Osteocyte (in vitro differentiated cells): ENCODE data around the gene DAG1. TPM values are rescaled to one million over a fixed set of nuclear protein-coding genes. Genes with fewer than 3 reads are reported as not detected.
"Not testable (repeated sequence)": the region's sequence is repeated elsewhere in the genome, so short reads cannot be mapped to it uniquely, and the experiment has no call there.

Experiments
- DNase-seq: peaks from one replicate; pipeline ENCODE4 v3.0.0; 2021; ENCODE audit warnings: mixed read lengths; ENCODE audit not compliant: unreplicated experiment; ENCODE audit errors: extremely low spot score
- H3K27ac Mint-ChIP-seq: one replicate; pipeline ENCODE4 v1.8.0; 2021; ENCODE audit warnings: mild to moderate bottlenecking, mixed read lengths; ENCODE audit not compliant: unreplicated experiment
- H3K27me3 Mint-ChIP-seq: one replicate; pipeline ENCODE4 v1.8.0; 2021; ENCODE audit warnings: mixed read lengths; ENCODE audit not compliant: unreplicated experiment
- H3K36me3 Mint-ChIP-seq: one replicate; pipeline ENCODE4 v1.8.0; 2021; ENCODE audit warnings: mixed read lengths; ENCODE audit not compliant: unreplicated experiment
- H3K4me1 Mint-ChIP-seq: one replicate; pipeline ENCODE4 v1.8.0; 2021; ENCODE audit warnings: mixed read lengths; ENCODE audit not compliant: unreplicated experiment
- H3K4me3 Mint-ChIP-seq: one replicate; pipeline ENCODE4 v1.8.0; 2021; ENCODE audit warnings: mild to moderate bottlenecking, moderate library complexity, mixed read lengths; ENCODE audit not compliant: unreplicated experiment
- H3K9me3 Mint-ChIP-seq: one replicate; pipeline ENCODE4 v1.8.0; 2021; ENCODE audit warnings: mixed read lengths; ENCODE audit not compliant: unreplicated experiment
- total RNA-seq: library from RNA; stranded (reverse); gene quantifications from 2 replicates; pipeline ENCODE4 v1.2.1, GENCODE V29; 2021
- TF ChIP-seq, protein P1 (sequence below): fragments of 200-600 bp; sonication (generic); IDR thresholded peaks from 2 replicates; pipeline ENCODE4 v1.5.0; 2021; ENCODE audit warnings: antibody characterized with exemption, mild to moderate bottlenecking, moderate library complexity

DAG1 gene
- total RNA-seq, 1 donor from 2014 or later, result 136 TPM

DNA sequence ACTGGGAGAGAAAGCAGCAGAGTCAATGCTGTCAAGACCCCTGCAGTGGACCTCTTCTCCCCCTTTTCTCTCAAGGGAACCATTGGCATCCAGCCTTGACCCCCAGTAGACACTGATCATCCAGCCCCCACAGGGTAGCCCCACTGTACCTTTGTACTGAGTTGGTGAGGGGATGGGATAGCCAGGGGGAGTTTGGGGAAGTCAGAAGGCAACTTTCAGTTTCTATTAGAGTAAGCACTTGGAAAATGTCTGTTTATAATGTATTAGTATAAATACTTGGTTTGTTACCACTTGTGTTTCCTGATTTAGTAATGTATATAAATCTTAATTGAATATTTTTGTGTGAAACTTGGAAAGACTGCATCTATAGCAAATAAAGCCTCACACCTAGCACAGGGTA is 25.0 kb downstream of the DAG1 start:
- no peak for DNase-seq
- Mint-ChIP-seq H3K4me3 (no peak overlapping the region), H3K9me3 (no peaks in the 10 kb centered on the region), H3K4me1 (peaks cover 12% of the 10 kb centered on the region), H3K27me3 (no peaks in the 10 kb centered on the region), H3K27ac (peak overlapping the region; percentile 31), H3K36me3 (peaks cover 8% of the 10 kb centered on the region)
- TF ChIP-seq, protein P1, sequence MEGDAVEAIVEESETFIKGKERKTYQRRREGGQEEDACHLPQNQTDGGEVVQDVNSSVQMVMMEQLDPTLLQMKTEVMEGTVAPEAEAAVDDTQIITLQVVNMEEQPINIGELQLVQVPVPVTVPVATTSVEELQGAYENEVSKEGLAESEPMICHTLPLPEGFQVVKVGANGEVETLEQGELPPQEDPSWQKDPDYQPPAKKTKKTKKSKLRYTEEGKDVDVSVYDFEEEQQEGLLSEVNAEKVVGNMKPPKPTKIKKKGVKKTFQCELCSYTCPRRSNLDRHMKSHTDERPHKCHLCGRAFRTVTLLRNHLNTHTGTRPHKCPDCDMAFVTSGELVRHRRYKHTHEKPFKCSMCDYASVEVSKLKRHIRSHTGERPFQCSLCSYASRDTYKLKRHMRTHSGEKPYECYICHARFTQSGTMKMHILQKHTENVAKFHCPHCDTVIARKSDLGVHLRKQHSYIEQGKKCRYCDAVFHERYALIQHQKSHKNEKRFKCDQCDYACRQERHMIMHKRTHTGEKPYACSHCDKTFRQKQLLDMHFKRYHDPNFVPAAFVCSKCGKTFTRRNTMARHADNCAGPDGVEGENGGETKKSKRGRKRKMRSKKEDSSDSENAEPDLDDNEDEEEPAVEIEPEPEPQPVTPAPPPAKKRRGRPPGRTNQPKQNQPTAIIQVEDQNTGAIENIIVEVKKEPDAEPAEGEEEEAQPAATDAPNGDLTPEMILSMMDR, result no peak

DNA sequence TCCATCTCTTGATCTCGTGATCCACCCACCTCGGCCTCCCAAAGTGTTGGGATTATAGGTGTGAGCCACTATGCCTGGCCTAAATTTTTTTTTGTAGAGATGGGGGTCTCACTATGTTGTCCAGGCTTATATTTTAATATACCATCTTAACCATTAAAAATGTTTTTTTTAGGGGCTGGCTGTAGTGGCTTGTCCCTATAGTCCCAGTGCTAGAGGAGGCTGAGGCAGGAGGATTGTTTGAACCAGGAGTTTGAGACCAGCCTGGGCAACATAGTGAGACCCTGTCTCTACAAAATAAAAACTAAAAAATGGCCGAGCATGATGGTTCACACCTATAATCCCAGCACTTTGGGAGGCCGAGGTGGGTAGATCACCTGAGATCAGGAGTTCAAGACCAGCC is 26.8 kb downstream of the DAG1 start:
- not testable (repeated sequence) for H3K9me3 Mint-ChIP-seq, DNase-seq, H3K4me3 Mint-ChIP-seq, H3K27me3 Mint-ChIP-seq, H3K36me3 Mint-ChIP-seq
- Mint-ChIP-seq H3K4me1 (peaks cover 26% of the 10 kb centered on the region), H3K27ac (peak overlapping the region; percentile 31)

DNA sequence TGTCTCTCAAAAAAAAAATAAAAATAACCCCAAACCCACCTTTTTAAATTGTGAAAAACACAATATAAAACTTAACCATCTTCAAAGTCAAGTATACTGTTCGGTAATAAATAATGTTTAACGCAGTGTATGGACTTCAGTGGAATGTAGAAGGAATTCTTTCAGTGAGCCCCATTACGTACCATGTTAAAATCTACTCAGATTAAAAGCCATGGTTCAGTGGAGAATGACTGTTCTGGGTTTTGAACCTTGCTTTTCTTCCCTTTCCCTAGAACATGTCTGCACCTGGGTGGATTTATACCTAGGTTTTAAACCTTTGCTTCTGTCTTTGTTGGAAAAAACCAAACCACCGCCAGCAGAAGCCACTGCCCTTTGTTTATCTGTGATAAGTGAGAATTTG is 27.5 kb downstream of the DAG1 start:
- no peaks in the 10 kb centered on the region for H3K27me3 Mint-ChIP-seq
- peaks cover 10% of the 10 kb centered on the region for H3K36me3 Mint-ChIP-seq
- DNase-seq, result no peak
- H3K27ac Mint-ChIP-seq, result no peak overlapping the region
- TF ChIP-seq, protein P1, result no peak
- no peak overlapping the region for H3K4me3 Mint-ChIP-seq
- no peaks in the 10 kb centered on the region for H3K9me3 Mint-ChIP-seq
- peaks cover 26% of the 10 kb centered on the region for H3K4me1 Mint-ChIP-seq

GRCh38 chr3:49498239-49498638 is 28.2 kb downstream of the DAG1 start:
- DNase-seq, result no peak
- H3K4me3 Mint-ChIP-seq, result no peak overlapping the region
- H3K36me3 Mint-ChIP-seq, result peaks cover 9% of the 10 kb centered on the region
- TF ChIP-seq, protein P1, result no peak
- peaks cover 25% of the 10 kb centered on the region for H3K4me1 Mint-ChIP-seq
- peak overlapping the region; percentile 45 for H3K27ac Mint-ChIP-seq
- no peaks in the 10 kb centered on the region for H3K9me3 Mint-ChIP-seq
- no peaks in the 10 kb centered on the region for H3K27me3 Mint-ChIP-seq

GRCh38 chr3:49498648-49499047 is 28.6 kb downstream of the DAG1 start:
- no peak overlapping the region for H3K4me3 Mint-ChIP-seq
- H3K27ac Mint-ChIP-seq, result no peak overlapping the region
- no peaks in the 10 kb centered on the region for H3K9me3 Mint-ChIP-seq
- TF ChIP-seq, protein P1, result no peak
- no peaks in the 10 kb centered on the region for H3K27me3 Mint-ChIP-seq
- peaks cover 7% of the 10 kb centered on the region for H3K36me3 Mint-ChIP-seq
- DNase-seq, result no peak
- H3K4me1 Mint-ChIP-seq, result peaks cover 21% of the 10 kb centered on the region

GRCh38 chr3:49500205-49500731 is 30.2 kb downstream of the DAG1 start:
- DNase-seq, result no peak
- H3K27me3 Mint-ChIP-seq, result no peaks in the 10 kb centered on the region
- H3K27ac Mint-ChIP-seq, result peak overlapping the region; percentile 98
- H3K36me3 Mint-ChIP-seq, result peaks cover 7% of the 10 kb centered on the region
- H3K4me1 Mint-ChIP-seq, result peaks cover 19% of the 10 kb centered on the region
- no peaks in the 10 kb centered on the region for H3K9me3 Mint-ChIP-seq
- TF ChIP-seq, protein P1, result no peak
- peak overlapping the region; percentile 31 for H3K4me3 Mint-ChIP-seq
